Measurements from ENCODE around the gene BCKDHB. TPM values are rescaled to one million over a fixed set of nuclear protein-coding genes. Genes with fewer than 3 reads are reported as not detected.

Gene BCKDHB
- polyA plus RNA-seq, 1 of the 3 experiments (the other 2 are of a cell fraction) = 19.9 TPM

DNA sequence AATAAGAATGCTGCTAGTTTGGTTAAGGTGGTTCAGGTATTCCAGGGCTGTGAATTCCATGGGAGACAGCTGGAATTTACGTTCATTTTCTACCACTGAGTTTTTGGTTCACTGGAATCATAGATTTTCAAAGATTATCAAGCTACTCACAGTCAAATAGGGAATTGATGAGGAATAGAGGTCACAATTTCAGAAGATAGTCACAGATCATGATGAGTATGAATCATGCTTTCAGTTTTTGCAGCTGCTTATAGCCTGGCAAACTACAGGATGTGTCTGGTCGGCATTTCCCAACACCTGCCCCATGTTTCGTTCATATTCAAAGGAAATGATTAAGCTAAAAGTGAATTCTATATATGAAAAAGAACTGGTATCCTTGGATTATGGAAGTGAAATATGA, 58.7 kb downstream of the BCKDHB start:
- no peak for DNase-seq
- Histone ChIP-seq H4K20me1 (ENCODE audit: insufficient read depth) (no peaks in the 10 kb centered on the region), H3K36me3 (replicated peaks in 1 of 2; ENCODE audit: control insufficient read depth in 1 of 2, insufficient read depth in 2 of 2, low read length in 1 of 2) (peaks cover 2 to 3% of the 10 kb centered on the region in 2 experiments), H3K4me1 (ENCODE audit: control insufficient read depth in 1 of 2, insufficient read depth in 2 of 2, low read depth in 1 of 2, low read length in 1 of 2) (peaks cover 0 to 4% of the 10 kb centered on the region in 2 experiments; a peak in 2 of 4 replicates), H3K9me3 (no peaks in the 10 kb centered on the region), H3K79me2 (ENCODE audit: insufficient read depth) (no peaks in the 10 kb centered on the region), H3F3A (replicated peaks; ENCODE audit: insufficient read depth) (peaks cover 17% of the 10 kb centered on the region), H3K4me3 (ENCODE audit: low read depth in 2 of 2, low read length in 1 of 2) (no peak overlapping the region), H3K27me3 (ENCODE audit: insufficient read depth) (no peaks in the 10 kb centered on the region), H3K9me2 (peaks cover 2% of the 10 kb centered on the region; the same call in 1 of the 2 replicates), H3K4me2 (no peak overlapping the region), H3K27ac (ENCODE audit: low read depth in 2 of 2, low read length in 1 of 2) (peak overlapping the region in 1 of 2 experiments; percentile 77; a peak in 2 of 4 replicates), H2AFZ (ENCODE audit: low read depth) (no peak overlapping the region), H3K9ac (no peak overlapping the region)
- TF ChIP-seq FOSL2 (IDR thresholded peaks at IDR 0.05; ENCODE audit: borderline replicate concordance, low read depth) (peak; percentile 19; the same call in 1 of the 2 replicates), EP300 (IDR thresholded peaks at IDR 0.05; ENCODE audit: borderline replicate concordance in 1 of 2, low read depth in 1 of 2, low read length in 1 of 2) (no peak), TCF12 (IDR thresholded peaks at IDR 0.05) (peak; percentile 57), JUND (IDR thresholded peaks at IDR 0.05) (no peak)
- TF ChIP-seq, protein P1, sequence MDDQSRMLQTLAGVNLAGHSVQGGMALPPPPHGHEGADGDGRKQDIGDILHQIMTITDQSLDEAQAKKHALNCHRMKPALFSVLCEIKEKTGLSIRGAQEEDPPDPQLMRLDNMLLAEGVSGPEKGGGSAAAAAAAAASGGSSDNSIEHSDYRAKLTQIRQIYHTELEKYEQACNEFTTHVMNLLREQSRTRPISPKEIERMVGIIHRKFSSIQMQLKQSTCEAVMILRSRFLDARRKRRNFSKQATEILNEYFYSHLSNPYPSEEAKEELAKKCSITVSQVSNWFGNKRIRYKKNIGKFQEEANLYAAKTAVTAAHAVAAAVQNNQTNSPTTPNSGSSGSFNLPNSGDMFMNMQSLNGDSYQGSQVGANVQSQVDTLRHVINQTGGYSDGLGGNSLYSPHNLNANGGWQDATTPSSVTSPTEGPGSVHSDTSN (IDR thresholded peaks at IDR 0.05) = peak; percentile 15; the same call in 1 of the 2 replicates
- 69% methylated on average over 3 of the region's 3 CpGs for WGBS (ENCODE audit: low lambda C conversion rate)
- POLR2A ChIA-PET = no interaction called here
- CTCF ChIA-PET = no interaction called here

DNA sequence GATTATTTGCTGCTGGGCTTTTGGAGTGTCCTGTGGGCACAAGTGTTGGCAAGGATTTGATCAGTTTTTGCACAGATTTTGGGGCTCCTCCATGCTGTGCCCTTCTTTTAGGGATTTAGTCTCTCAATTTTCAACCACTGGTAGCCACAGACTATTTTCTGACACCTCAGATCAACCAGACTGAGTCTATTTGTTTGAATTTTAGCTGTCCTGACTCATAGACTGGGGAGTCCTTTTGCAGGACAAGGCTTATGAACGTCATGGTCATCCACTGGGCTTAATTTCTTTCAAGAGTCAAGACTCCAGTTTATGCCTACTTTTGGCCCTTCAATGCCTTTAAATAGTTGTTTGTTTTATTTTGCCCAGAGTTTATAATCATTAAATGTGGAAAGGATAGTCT, 59.3 kb downstream of the BCKDHB start:
- Histone ChIP-seq H3K9me2 (peaks cover 2% of the 10 kb centered on the region; the same call in 1 of the 2 replicates), H3K9me3 (no peaks in the 10 kb centered on the region), H3K9ac (no peak overlapping the region), H3K4me2 (no peak overlapping the region), H3K36me3 (replicated peaks in 1 of 2; ENCODE audit: control insufficient read depth in 1 of 2, insufficient read depth in 2 of 2, low read length in 1 of 2) (peaks cover 2 to 8% of the 10 kb centered on the region in 2 experiments), H3K4me3 (ENCODE audit: low read depth in 2 of 2, low read length in 1 of 2) (no peak overlapping the region), H3K27me3 (ENCODE audit: insufficient read depth) (no peaks in the 10 kb centered on the region), H3K27ac (ENCODE audit: low read depth in 2 of 2, low read length in 1 of 2) (no peak overlapping the region), H2AFZ (ENCODE audit: low read depth) (no peak overlapping the region), H4K20me1 (ENCODE audit: insufficient read depth) (no peaks in the 10 kb centered on the region), H3F3A (replicated peaks; ENCODE audit: insufficient read depth) (peaks cover 17% of the 10 kb centered on the region), H3K79me2 (ENCODE audit: insufficient read depth) (no peaks in the 10 kb centered on the region), H3K4me1 (ENCODE audit: control insufficient read depth in 1 of 2, insufficient read depth in 2 of 2, low read depth in 1 of 2, low read length in 1 of 2) (peaks cover 0 to 4% of the 10 kb centered on the region in 2 experiments; a peak in 2 of 4 replicates)
- WGBS (ENCODE audit: low lambda C conversion rate) = 100% methylated on average over 1 of the region's 1 CpG
- TF ChIP-seq EZH2phosphoT487 (IDR thresholded peaks at IDR 0.05; ENCODE audit: borderline replicate concordance, low read depth) (no peak), RAD21 (IDR thresholded peaks at IDR 0.05; ENCODE audit: low read length) (no peak), FOXJ3 (CRISPR knock-in tag; IDR thresholded peaks at IDR 0.05) (no peak), SIN3A (IDR thresholded peaks at IDR 0.05; ENCODE audit: borderline replicate concordance, low read depth, low read length) (no peak), RXRA (IDR thresholded peaks at IDR 0.05; ENCODE audit: borderline replicate concordance, low read depth) (no peak)
- TF ChIP-seq, protein P1 (IDR thresholded peaks at IDR 0.05) = no peak
- CTCF ChIA-PET = no interaction called here
- DNase-seq = no peak
- POLR2A ChIA-PET = no interaction called here

All from SK-N-SH (cell line).